Measurements from ENCODE around the gene GYG2.

GYG2 gene

GRCh38 chrX:2788980-2789379, 39.8 kb upstream of the GYG2 start:
- H3K9me3 ChIP-seq (ENCODE audit: insufficient read depth, low read length): no peaks in the 10 kb centered on the region
- H2AFZ ChIP-seq (ENCODE audit: low read depth, low read length, severe bottlenecking): no peak overlapping the region
- no peaks in the 10 kb centered on the region for H3F3A ChIP-seq (ENCODE audit: insufficient read depth)
- H3K9ac ChIP-seq (ENCODE audit: low read length): no peak overlapping the region
- H3K27ac ChIP-seq (ENCODE audit: low read depth, low read length): no peak overlapping the region
- H3K4me2 ChIP-seq (ENCODE audit: low read depth, low read length, poor library complexity, severe bottlenecking): no peak overlapping the region
- no peaks in the 10 kb centered on the region for H3K27me3 ChIP-seq (ENCODE audit: low read length)
- no peak overlapping the region for H3K4me3 ChIP-seq (ENCODE audit: insufficient read depth, low read length, poor library complexity, severe bottlenecking)
- H3K36me3 ChIP-seq (ENCODE audit: low read length): no peaks in the 10 kb centered on the region
- no peaks in the 10 kb centered on the region for H3K79me2 ChIP-seq (ENCODE audit: insufficient read depth, low read length)
- H3K9me2 ChIP-seq (replicated peaks; ENCODE audit: insufficient read depth, low read length): no peaks in the 10 kb centered on the region
- TF ChIP-seq CTCF (IDR thresholded peaks at IDR 0.05; ENCODE audit: insufficient read depth, low read length, poor library complexity, severe bottlenecking) (no peak), EZH2phosphoT487 (conservative IDR thresholded peaks at IDR 0.05; ENCODE audit: low read length) (no peak)
- no peaks in the 10 kb centered on the region for H4K20me1 ChIP-seq (ENCODE audit: low read depth, low read length)

GRCh38 chrX:2789569-2789968, 39.2 kb upstream of the GYG2 start:
- Histone ChIP-seq H3K4me3 (ENCODE audit: insufficient read depth, low read length, poor library complexity, severe bottlenecking) (no peak overlapping the region), H3K36me3 (ENCODE audit: low read length) (no peaks in the 10 kb centered on the region), H3K9me3 (ENCODE audit: insufficient read depth, low read length) (no peaks in the 10 kb centered on the region), H3K79me2 (ENCODE audit: insufficient read depth, low read length) (no peaks in the 10 kb centered on the region), H4K20me1 (ENCODE audit: low read depth, low read length) (no peaks in the 10 kb centered on the region), H3K9ac (ENCODE audit: low read length) (no peak overlapping the region), H3K27ac (ENCODE audit: low read depth, low read length) (no peak overlapping the region), H3K27me3 (ENCODE audit: low read length) (no peaks in the 10 kb centered on the region), H3F3A (ENCODE audit: insufficient read depth) (no peaks in the 10 kb centered on the region), H2AFZ (ENCODE audit: low read depth, low read length, severe bottlenecking) (no peak overlapping the region), H3K4me2 (ENCODE audit: low read depth, low read length, poor library complexity, severe bottlenecking) (no peak overlapping the region), H3K9me2 (replicated peaks; ENCODE audit: insufficient read depth, low read length) (no peaks in the 10 kb centered on the region)
- no peak for TF ChIP-seq CTCF (IDR thresholded peaks at IDR 0.05; ENCODE audit: insufficient read depth, low read length, poor library complexity, severe bottlenecking)
- no peak for TF ChIP-seq EZH2phosphoT487 (conservative IDR thresholded peaks at IDR 0.05; ENCODE audit: low read length)

GRCh38 chrX:2793752-2794151, 35.0 kb upstream of the GYG2 start:
- TF ChIP-seq EZH2phosphoT487 (conservative IDR thresholded peaks at IDR 0.05; ENCODE audit: low read length) (no peak), CTCF (IDR thresholded peaks at IDR 0.05; ENCODE audit: insufficient read depth, low read length, poor library complexity, severe bottlenecking) (no peak)

More at GRCh38 chrX:2793752-2794151, 35.0 kb upstream of the GYG2 start:
- no peaks in the 10 kb centered on the region for H3K9me2 ChIP-seq (replicated peaks; ENCODE audit: insufficient read depth, low read length)
- no peaks in the 10 kb centered on the region for H3K27me3 ChIP-seq (ENCODE audit: low read length)
- no peaks in the 10 kb centered on the region for H4K20me1 ChIP-seq (ENCODE audit: low read depth, low read length)
- H3F3A ChIP-seq (ENCODE audit: insufficient read depth): no peaks in the 10 kb centered on the region
- no peak overlapping the region for H3K4me2 ChIP-seq (ENCODE audit: low read depth, low read length, poor library complexity, severe bottlenecking)
- no peaks in the 10 kb centered on the region for H3K9me3 ChIP-seq (ENCODE audit: insufficient read depth, low read length)
- no peak overlapping the region for H3K4me3 ChIP-seq (ENCODE audit: insufficient read depth, low read length, poor library complexity, severe bottlenecking)
- H3K36me3 ChIP-seq (ENCODE audit: low read length): no peaks in the 10 kb centered on the region
- H2AFZ ChIP-seq (ENCODE audit: low read depth, low read length, severe bottlenecking): no peak overlapping the region
- no peak overlapping the region for H3K9ac ChIP-seq (ENCODE audit: low read length)
- H3K27ac ChIP-seq (ENCODE audit: low read depth, low read length): no peak overlapping the region
- H3K79me2 ChIP-seq (ENCODE audit: insufficient read depth, low read length): no peaks in the 10 kb centered on the region

Measured in SU-DHL-6 (cell line).